HG03175 (cell line): ENCODE results near the gene MICAL3.

ENCODE experiments used
- ATAC-seq: cut with Tn5 transposase; IDR thresholded peaks from one replicate; pipeline ENCODE4 v1.9.1; 2021; ENCODE audit warnings: mild to moderate bottlenecking, moderate library complexity; ENCODE audit not compliant: unreplicated experiment

MICAL3 gene

GRCh38 chr22:17956630-17957029 lies 67.7 kb downstream of the MICAL3 start:
- no peak for ATAC-seq

- ATAC-seq: no peak
Measured at GRCh38 chr22:17955590-17956379, 68.6 kb downstream of the MICAL3 start.

GRCh38 chr22:17954860-17955587 lies 69.3 kb downstream of the MICAL3 start:
- no peak for ATAC-seq

GRCh38 chr22:17954200-17954859 lies 70.0 kb downstream of the MICAL3 start:
- no peak for ATAC-seq

- no peak for ATAC-seq
Measured at GRCh38 chr22:17953147-17953546, 71.2 kb downstream of the MICAL3 start.

- no peak for ATAC-seq
Measured at GRCh38 chr22:17952273-17952801, 72.0 kb downstream of the MICAL3 start.

- no peak for ATAC-seq
Measured at GRCh38 chr22:17951315-17951714, 73.0 kb downstream of the MICAL3 start.

- ATAC-seq: no peak
Measured at GRCh38 chr22:17950651-17951214, 73.6 kb downstream of the MICAL3 start.

- no peak for ATAC-seq
Measured at GRCh38 chr22:17949642-17950473, 74.5 kb downstream of the MICAL3 start.

- no peak for ATAC-seq
Measured at GRCh38 chr22:17948101-17948500, 76.3 kb downstream of the MICAL3 start.

- ATAC-seq: no peak
Measured at GRCh38 chr22:17946662-17947367, 77.5 kb downstream of the MICAL3 start.

- no peak for ATAC-seq
Measured at GRCh38 chr22:17945888-17946648, 78.3 kb downstream of the MICAL3 start.

- ATAC-seq: no peak
Measured at GRCh38 chr22:17945156-17945887, 79.0 kb downstream of the MICAL3 start.

- ATAC-seq: no peak
Measured at GRCh38 chr22:17944256-17944655, 80.1 kb downstream of the MICAL3 start.

- ATAC-seq: no peak
Measured at GRCh38 chr22:17943533-17944249, 80.7 kb downstream of the MICAL3 start.

GRCh38 chr22:17942721-17943120 lies 81.6 kb downstream of the MICAL3 start:
- ATAC-seq: no peak
